NCI-H69 (cell line): ENCODE data around the gene NUDT22.
A peak's percentile ranks its signal among the peaks of the same experiment; 100 is the strongest.

Experiments used
- DNase-seq: peaks from one replicate; lab custom pipeline; 2025; lab: John Stamatoyannopoulos, UW

NUDT22 gene

GRCh38 chr11:64255135-64256128 is 29.4 kb downstream of the NUDT22 start:
- DNase-seq, result no peak

DNA sequence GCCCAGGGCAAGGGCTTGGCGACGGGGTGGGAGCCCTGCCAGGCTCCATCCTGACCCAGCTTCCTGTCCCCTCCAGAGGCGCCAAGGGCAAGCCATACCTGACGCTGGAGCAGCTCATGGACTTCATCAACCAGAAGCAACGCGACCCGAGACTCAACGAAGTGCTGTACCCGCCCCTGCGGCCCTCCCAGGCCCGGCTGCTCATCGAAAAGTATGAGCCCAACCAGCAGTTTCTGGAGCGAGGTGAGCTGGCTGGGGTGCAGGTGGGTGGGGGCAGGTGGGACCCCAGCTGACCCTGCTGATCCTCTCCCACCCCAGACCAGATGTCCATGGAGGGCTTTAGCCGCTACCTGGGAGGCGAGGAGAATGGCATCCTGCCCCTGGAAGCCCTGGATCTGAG is 30.2 kb downstream of the NUDT22 start:
- DNase-seq, result no peak

DNA sequence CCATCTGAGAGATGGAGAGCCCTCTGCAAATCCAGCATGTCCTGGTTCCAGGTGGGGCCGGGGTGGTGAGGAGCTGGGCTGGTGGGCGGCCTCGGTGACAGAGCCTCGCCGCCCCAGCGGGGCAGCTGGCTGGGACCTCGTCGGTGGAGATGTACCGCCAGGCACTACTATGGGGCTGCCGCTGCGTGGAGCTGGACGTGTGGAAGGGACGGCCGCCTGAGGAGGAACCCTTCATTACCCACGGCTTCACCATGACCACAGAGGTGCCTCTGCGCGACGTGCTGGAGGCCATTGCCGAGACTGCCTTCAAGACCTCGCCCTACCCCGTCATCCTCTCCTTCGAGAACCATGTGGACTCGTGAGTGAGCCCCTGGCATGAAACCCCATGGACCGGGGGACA is 32.3 kb downstream of the NUDT22 start:
- no peak for DNase-seq

DNA sequence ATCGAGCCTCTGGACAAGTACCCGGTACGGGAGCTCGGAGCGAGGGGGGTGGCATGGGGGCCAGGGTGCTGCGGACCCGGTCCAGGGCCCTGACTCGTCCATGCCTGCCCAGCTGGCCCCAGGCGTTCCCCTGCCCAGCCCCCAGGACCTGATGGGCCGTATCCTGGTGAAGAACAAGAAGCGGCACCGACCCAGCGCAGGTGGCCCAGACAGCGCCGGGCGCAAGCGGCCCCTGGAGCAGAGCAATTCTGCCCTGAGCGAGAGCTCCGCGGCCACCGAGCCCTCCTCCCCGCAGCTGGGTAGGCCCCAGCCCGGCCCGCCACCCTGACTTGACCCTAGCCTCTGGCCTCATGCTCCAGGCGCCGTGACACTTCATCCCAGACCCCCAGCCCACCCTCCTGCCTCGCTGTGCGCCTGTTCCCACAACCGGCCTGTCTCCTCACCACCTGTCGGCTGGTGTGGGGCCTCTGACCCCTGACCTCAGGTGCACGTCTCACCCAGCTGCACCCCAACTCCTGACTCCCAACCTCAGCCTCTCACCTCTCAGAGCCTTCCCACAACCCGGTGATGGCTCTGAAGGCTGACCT is 33.0 kb downstream of the NUDT22 start:
- no peak for DNase-seq

DNA sequence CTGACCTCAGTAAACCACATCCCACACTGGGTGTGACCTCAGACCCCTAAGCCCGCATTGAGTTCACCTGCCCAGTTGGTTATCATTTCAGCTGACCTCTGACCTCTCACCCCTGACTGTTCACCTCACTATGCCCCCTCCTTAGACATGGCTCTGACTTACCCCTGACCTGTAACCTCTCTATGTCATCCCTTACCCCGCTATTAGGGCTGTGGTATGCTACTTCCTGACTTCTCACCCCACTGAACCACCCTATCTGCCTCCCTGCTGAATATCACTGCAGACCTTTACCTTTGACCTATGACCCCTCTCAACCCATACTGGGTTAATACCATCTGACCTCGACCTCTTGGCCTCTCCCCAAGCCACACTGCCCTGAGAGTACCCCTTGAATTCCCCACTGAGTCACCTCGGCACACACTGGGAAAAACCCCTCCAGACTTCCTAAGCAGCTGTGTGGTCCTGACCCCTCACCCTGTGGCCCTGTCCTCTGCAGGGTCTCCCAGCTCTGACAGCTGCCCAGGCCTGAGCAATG is 33.5 kb downstream of the NUDT22 start:
- no peak for DNase-seq

GRCh38 chr11:64260147-64260708 is 34.2 kb downstream of the NUDT22 start:
- DNase-seq, result no peak

DNA sequence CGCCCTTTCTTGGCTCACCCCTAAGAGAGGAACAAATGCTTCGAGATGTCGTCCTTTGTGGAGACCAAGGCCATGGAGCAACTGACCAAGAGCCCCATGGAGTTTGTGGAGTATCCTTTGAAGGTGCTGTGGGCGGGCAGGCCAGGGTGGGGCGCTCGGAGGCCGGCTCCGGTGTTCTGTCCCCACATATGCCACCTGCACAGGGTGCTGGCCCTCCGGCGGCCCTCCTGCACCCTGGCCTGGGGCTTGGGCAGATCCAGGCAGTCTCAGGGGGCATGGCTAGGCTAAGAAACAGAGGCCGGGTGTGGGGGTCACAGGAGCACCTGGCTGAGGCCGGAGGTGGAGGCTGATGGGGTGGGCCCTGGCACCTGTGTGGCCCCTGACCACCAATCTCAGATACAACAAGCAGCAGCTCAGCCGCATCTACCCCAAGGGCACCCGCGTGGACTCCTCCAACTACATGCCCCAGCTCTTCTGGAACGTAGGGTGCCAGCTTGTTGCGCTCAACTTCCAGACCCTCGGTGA is 35.5 kb downstream of the NUDT22 start:
- no peak for DNase-seq

DNA sequence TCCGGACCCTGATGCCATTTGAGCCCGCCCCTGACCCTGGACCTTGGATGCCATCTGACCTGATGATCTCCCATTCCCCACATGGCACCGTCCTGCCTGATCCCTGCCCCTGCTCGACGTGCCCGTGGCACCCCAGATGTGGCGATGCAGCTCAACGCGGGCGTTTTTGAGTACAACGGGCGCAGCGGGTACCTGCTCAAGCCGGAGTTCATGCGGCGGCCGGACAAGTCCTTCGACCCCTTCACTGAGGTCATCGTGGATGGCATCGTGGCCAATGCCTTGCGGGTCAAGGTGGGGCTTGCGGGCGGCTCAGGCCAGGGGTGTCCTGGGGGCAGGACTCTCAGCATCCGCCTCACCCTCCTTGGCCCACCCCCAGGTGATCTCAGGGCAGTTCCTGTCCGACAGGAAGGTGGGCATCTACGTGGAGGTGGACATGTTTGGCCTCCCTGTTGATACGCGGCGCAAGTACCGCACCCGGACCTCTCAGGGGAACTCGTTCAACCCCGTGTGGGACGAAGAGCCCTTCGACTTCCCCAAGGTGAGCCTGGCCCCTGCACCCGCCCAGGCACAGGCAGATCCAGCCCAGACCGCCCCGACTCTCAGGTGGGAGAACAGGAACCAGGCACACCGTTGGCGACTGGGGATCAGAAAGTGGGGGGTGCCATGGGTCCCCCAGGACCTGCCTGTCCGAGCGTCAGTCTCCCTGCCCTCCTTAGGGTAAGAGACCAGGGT is 36.4 kb downstream of the NUDT22 start:
- no peak for DNase-seq

DNA sequence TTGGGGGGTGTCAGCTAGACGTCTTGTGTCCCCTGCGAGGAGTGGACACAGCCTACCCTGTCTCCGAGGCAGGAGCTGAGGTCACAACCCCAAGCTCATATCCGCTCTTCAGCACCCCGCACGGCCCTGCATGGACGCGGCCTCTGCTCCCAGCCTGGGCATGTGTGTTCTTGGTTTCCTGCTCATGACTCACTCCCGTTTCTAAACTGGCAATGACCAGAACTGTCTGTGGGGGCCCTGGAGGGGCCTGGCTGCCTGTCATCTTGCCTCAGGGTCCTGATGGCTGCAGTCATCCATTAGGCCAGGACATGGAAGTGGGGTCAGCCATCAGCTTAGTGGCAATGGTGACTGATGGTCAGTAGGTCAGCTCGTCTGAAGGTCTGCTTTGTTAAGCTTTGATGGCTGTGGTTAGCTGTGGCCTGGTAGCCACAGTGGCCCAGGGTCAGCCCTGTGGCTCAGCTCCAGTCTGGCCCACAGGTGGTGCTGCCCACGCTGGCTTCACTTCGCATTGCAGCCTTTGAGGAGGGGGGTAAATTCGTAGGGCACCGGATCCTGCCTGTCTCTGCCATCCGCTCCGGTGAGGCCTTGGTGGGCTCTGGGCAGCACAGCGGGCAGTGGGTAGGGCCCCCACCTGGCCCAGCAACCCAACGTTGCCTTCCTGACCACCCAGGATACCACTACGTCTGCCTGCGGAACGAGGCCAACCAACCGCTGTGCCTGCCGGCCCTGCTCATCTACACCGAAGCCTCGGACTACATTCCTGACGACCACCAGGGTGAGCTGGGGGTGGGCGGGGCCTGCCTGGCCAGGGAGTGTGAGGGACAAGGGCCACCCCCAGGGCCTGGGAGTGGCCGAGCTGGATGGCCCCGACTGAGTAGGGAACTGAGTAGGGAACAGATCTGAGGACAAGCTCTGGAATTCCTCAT is 37.2 kb downstream of the NUDT22 start:
- DNase-seq, result no peak

- no peak for DNase-seq
These were observed 37.9 kb downstream of the NUDT22 start for GRCh38 chr11:64263947-64264317.

DNA sequence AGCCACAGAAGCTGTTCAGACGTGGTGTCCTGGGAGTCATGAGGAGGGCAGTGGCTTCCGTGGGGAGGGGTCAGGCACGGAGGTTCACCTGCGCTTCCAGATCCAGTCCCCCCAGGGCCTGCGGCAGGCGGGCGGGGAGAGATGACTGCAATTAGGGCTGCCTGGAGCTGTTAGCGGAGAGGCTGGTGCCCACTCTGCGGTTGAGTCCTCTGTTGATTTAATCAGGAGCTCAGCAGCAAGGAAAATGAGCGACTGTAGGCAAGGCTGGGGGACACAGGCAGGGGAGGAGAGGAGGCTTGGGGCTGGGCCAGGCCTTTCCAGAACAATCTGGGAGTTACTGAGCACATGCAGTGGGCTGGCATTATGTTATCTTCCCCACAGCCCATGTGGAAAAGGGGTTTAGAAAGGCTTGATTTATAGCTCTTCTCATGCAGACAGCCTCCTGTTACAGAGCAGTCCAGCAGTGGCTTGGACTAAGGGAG is 38.3 kb downstream of the NUDT22 start:
- no peak for DNase-seq

DNA sequence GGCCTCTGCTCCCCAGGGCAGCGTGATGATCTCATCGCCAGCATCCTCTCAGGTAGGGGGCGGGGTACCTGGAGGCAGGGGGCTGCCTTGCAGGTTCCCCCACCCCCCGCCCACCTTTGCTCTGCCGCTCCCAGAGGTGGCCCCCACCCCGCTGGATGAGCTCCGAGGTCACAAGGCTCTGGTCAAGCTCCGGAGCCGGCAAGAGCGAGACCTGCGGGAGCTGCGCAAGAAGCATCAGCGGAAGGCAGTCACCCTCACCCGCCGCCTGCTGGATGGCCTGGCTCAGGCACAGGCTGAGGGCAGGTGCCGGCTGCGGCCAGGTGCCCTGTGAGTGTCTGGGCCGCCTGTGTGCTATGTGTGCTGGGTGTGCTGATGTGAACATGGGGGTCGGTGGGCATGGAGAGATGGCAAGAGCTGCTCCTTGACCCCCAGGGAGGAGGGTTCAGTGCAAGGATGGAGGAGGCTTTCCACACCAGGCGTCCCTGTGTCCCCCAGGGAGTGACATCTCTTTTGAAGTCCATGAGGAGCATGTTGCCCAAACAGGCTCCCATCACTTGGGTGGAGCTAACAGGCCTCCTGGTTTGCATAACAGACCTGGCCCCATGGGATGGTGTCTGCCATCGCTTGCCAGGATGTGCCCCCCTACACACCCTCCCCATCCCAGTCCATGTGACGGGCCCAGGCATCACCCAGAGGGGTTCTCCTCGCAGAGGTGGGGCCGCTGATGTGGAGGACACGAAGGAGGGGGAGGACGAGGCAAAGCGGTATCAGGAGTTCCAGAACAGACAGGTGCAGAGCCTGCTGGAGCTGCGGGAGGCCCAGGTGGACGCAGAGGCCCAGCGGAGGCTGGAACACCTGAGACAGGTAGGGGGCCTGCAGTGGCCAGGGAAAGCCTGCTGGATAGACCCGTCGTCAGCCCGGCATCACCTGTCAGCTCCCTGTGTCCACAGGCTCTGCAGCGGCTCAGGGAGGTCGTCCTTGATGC is 39.4 kb downstream of the NUDT22 start:
- no peak for DNase-seq

DNA sequence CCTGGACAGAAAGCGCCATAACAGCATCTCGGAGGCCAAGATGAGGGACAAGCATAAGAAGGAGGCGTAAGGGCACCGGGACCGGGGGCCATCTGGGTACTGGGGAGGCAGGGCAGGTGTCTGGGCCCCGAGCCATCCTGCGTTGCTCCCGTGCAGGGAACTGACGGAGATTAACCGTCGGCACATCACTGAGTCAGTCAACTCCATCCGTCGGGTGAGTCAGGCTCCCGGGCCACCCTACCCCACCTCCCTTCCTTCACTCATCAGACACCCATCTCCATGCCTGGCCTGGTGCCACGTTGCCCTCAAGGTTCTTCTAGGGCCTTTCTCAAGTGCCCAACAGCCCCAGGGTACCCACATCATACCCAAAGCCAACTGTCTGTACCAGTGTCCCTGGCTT is 40.3 kb downstream of the NUDT22 start:
- DNase-seq, result no peak

DNA sequence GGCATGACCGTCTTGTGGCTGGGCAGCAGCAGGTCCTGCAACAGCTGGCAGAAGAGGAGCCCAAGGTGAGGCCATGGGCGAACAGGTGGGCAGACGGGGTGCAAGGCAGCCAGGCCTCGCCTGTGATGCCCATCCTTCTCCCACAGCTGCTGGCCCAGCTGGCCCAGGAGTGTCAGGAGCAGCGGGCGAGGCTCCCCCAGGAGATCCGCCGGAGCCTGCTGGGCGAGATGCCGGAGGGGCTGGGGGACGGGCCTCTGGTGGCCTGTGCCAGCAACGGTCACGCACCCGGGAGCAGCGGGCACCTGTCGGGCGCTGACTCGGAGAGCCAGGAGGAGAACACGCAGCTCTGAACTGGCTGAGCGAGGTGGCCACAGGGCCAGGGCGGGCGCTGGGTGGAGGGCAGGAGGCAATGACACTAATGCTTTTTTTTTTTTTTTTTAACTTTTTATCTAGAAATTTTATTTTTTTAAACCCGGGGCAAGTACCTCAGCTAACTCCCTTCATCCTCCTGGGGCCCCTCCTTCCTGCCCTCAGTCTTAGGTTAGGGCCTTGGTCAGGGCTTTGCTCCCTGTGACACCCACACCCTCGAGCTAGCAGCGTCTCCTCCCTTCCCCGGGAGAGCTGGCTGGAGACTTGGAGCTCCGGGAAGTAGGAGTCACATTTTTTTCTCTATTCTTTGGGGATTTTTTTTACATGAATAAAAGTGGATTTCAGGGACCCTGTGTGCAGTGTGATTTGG is 41.3 kb downstream of the NUDT22 start:
- DNase-seq, result no peak

DNA sequence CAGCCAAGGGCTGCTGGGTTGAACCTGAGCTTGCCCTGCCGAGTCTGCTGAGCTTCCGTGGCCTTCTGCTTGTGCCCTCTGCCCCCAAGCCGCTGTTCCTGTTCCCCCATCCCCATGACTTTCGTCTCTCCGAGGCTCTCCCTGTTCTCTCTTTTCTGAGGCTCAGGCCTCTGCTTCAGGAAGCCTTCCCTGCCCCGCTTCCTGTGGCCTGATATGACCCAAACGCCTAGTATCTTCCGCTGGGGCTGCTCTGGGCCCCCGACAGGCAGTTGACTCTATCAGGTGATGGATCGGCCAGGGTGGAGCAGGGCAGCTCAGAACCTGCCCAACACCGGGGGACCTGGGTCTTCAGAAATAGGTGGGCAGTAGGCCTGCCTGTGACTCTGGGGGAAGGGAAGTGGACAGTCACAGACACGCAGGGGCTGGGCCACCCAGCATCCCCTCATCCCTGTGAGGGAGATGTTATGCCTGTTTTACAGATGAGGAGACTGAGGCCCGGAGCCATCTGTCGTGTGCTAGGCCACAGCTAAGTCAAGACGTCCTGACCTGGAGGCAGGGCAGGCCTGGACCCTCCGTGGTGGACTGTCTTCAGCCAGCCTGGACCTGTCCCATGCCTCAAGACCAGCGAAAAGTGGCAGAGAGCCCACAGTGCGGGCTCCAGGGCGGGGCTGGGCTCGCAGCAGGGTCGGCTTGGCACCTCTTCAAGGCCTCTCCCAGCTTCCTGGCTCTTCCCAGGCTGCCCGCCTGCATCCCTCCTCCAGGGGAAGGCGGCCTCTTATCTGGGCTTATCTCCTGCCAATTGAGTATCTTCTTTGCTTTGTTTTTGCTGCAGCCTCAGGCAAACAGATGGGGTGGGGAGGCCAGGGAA is 42.2 kb downstream of the NUDT22 start:
- no peak for DNase-seq

DNA sequence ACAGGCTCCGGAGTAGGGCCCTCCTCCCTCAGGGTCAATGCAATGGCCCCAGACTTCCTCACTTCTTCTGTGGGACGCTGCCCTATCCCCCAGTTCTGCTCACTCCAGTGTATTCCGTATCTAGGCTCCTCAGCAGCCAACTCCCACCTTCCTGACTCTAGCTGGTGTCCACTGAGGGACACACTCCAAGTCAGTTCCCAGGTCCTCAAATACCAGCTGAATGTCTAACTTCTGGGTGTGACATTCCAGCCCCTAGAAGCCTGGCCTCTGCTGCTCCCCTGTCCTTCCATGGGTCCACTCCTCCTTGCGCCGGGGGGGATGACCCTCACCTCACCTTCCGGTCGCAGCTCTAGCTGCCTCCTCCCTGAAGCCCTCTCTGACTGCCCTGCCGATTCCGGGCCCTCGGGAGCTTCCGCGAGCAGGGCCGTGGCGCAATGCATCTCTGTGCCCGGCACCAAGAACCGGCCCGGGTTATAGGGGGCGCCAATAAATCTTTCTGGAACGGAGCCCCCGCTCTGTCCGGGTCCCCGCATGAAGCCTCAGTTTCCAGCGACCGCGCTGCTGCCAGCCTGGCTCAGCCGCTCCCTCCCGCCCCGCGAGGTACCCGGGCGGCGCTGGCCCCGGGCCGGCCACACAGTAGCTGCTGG is 42.9 kb downstream of the NUDT22 start:
- DNase-seq, result peak; percentile 69

DNA sequence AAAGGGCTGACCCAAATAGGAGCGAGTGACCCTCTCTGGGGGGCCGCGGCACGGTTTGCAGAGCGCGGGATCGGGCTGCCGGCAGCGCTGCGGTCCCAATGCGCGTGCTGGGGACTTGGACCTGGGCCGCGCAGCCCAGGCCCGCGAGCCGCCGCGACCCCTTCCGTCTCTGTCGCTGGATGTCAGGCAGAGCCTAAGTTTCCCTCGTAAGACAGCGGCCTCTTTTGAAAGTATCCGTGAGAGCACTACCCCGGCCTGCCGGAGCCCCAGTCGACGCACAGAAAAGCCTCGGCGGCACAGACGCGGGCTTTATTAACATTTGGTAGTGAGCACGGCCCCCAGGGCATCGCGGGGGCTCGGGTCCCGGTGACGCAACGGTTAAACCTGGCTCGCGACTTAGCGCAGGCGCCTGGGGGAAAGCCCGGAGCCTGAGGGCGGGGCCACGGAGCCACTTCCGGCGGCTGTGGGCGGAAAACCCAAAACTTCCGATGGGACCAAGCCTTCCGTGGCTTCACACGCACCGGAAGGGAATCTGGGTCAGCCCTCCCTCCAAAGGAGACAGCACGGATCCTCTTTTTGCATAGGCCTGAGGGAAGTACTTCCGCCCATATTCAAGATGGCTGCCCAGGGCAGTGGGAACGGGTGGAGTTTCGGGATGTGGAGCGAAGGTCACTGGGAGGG is 43.6 kb downstream of the NUDT22 start:
- peak; percentile 100 for DNase-seq
